Testis (tissue), 3 donors: ENCODE data around the gene ELMO1. TPM values are rescaled to one million over a fixed set of nuclear protein-coding genes. Genes with fewer than 3 reads are reported as not detected.

Experiments used
- DNase-seq: peaks from one replicate; pipeline ENCODE4 v3.0.0-alpha.2; 2019
- H3K27ac ChIP-seq, 2 donors: fragments of 200-600 bp; sonication (generic); one replicate each; pipeline ENCODE4 v1.5.1; 2019
- H3K27me3 ChIP-seq: fragments of 200-600 bp; sonication (generic); one replicate; pipeline ENCODE4 v1.5.1; 2019
- H3K36me3 ChIP-seq: fragments of 200-600 bp; sonication (generic); one replicate; pipeline ENCODE4 v1.5.1; 2017; ENCODE audit warnings: low read depth; ENCODE audit errors: missing control alignments
- H3K4me1 ChIP-seq: fragments of 200-600 bp; sonication (generic); one replicate; pipeline ENCODE4 v1.5.1; 2019
- H3K4me3 ChIP-seq, 2 donors: fragments of 200-600 bp; sonication (generic); one replicate each; pipeline ENCODE4 v1.5.1; 2017 to 2019
- H3K9me3 ChIP-seq: fragments of 200-600 bp; sonication (generic); one replicate; pipeline ENCODE4 v1.5.1; 2017
- CTCF ChIP-seq, 3 experiments: fragments of 450-650 bp in 2 of 3; fragments of 200-600 bp in 1 of 3; sonication (generic) in 1 of 3; IDR thresholded peaks; one replicate each; pipeline ENCODE4 v1.5.1; 2016 to 2019; ENCODE audit warnings: antibody characterized with exemption in 3 of 3, mild to moderate bottlenecking in 2 of 3, moderate library complexity in 1 of 3
- POLR2A ChIP-seq: fragments of 450-650 bp; IDR thresholded peaks from one replicate; pipeline ENCODE4 v1.6.1; 2017; ENCODE audit warnings: antibody characterized with exemption, mild to moderate bottlenecking, moderate library complexity
- WGBS, 2 donors: methylation state at CpG; one replicate each; pipeline ENCODE4 v1.1.5; 2018; 5-methylcytosine and 5-hydroxymethylcytosine counted together
- intact Hi-C: fragments of 100-400 bp; cut with DNase I; formaldehyde crosslinking; loops from one replicate; pipeline ENCODE4 v1.15.1; 2023; ENCODE audit warnings: low total_unique reads
- polyA plus RNA-seq: library from polyadenylated mRNA; stranded (reverse); fragments of 350-450 nt; fragmentation: Illumina TruSeq; extraction: RNeasy Lipid Tissue Mini Kit (QIAGEN cat#74804); gene quantifications from one replicate; pipeline ENCODE4 v1.2.3, GENCODE V29; 2014; ENCODE audit warnings: low read depth, low replicate concordance; ENCODE audit not compliant: insufficient read depth
- total RNA-seq, 2 donors: library from RNA; depleted of rRNA; stranded (reverse); fragments of >200 nt; gene quantifications; one replicate each; pipeline ENCODE4 v1.2.3, GENCODE V29; 2016

ELMO1 gene
- total and polyA plus RNA-seq, 3 donors from 2014 or later: 12.9 to 47.2 (median 36.5) TPM

GRCh38 chr7:37231613-37232012, 217.1 kb downstream of the ELMO1 start:
- no peak for DNase-seq
- Histone ChIP-seq H3K27me3 (no peaks in the 10 kb centered on the region), H3K4me3 (no peak overlapping the region), H3K27ac (peak overlapping the region in 1 of 2 donors; percentile 6), H3K4me1 (no peaks in the 10 kb centered on the region), H3K36me3 (no peaks in the 10 kb centered on the region), H3K9me3 (no peaks in the 10 kb centered on the region)
- intact Hi-C loops: no loop called here
- 80 to 94% methylated on average over 6 of the region's 6 CpGs for WGBS, 2 donors
- TF ChIP-seq CTCF (IDR thresholded peaks at IDR 0.05) (no peak), POLR2A (no peak)

- no peaks in the 10 kb centered on the region for H3K9me3 ChIP-seq
- intact Hi-C loops: no loop called here
- TF ChIP-seq POLR2A: no peak
- TF ChIP-seq CTCF (IDR thresholded peaks at IDR 0.05): no peak
- H3K36me3 ChIP-seq: no peaks in the 10 kb centered on the region
- DNase-seq: peak; percentile 72
- H3K27me3 ChIP-seq: no peaks in the 10 kb centered on the region
- no peak overlapping the region for H3K4me3 ChIP-seq
- WGBS, 2 donors: 45 to 52% methylated on average over 4 of the region's 4 CpGs
- H3K27ac ChIP-seq: peak overlapping the region; percentile 6 to 8
- no peaks in the 10 kb centered on the region for H3K4me1 ChIP-seq
Observed at GRCh38 chr7:37230221-37230620, 218.4 kb downstream of the ELMO1 start.

GRCh38 chr7:37229381-37229780, 219.3 kb downstream of the ELMO1 start:
- no peaks in the 10 kb centered on the region for H3K9me3 ChIP-seq
- no peak overlapping the region for H3K4me3 ChIP-seq
- no peaks in the 10 kb centered on the region for H3K27me3 ChIP-seq
- DNase-seq: no peak
- H3K36me3 ChIP-seq: no peaks in the 10 kb centered on the region
- WGBS, 2 donors: 66 to 70% methylated on average over 1 of the region's 1 CpG
- no peak for TF ChIP-seq CTCF (IDR thresholded peaks at IDR 0.05)
- H3K4me1 ChIP-seq: no peaks in the 10 kb centered on the region
- intact Hi-C loops: no loop called here
- peak overlapping the region in 1 of 2 donors; percentile 6 for H3K27ac ChIP-seq

- intact Hi-C loops: no loop called here
- Histone ChIP-seq H3K9me3 (no peaks in the 10 kb centered on the region), H3K36me3 (no peaks in the 10 kb centered on the region), H3K27me3 (no peaks in the 10 kb centered on the region), H3K27ac (no peak overlapping the region), H3K4me3 (no peak overlapping the region), H3K4me1 (no peaks in the 10 kb centered on the region)
- 73 to 79% methylated on average over 7 of the region's 7 CpGs for WGBS, 2 donors
- TF ChIP-seq CTCF (IDR thresholded peaks at IDR 0.05) (no peak), POLR2A (no peak)
- no peak for DNase-seq
Observed at GRCh38 chr7:37225285-37225969, 223.2 kb downstream of the ELMO1 start.

- no peaks in the 10 kb centered on the region for H3K27me3 ChIP-seq
- no peak overlapping the region for H3K4me3 ChIP-seq
- no peaks in the 10 kb centered on the region for H3K9me3 ChIP-seq
- H3K4me1 ChIP-seq: no peaks in the 10 kb centered on the region
- WGBS, 2 donors: 76 to 81% methylated on average over 10 of the region's 10 CpGs
- H3K27ac ChIP-seq: no peak overlapping the region
- DNase-seq: no peak
- TF ChIP-seq CTCF (IDR thresholded peaks at IDR 0.05): no peak
- TF ChIP-seq POLR2A: no peak
- intact Hi-C loops: no loop called here
- no peaks in the 10 kb centered on the region for H3K36me3 ChIP-seq
Observed at GRCh38 chr7:37224746-37225145, 223.9 kb downstream of the ELMO1 start.
